ENCODE results near the gene JKAMP.

GRCh38 chr14:59460378-59460777 lies 23.9 kb upstream of the JKAMP start:
- no peak for TF ChIP-seq CTCF (IDR thresholded peaks at IDR 0.05; ENCODE audit: low read length)
- TF ChIP-seq EZH2 (IDR thresholded peaks at IDR 0.05; ENCODE audit: borderline replicate concordance, low read length) = no peak

Measured in OCI-LY1 (cell line).